ENCODE results near the gene CNTNAP1. TPM values are rescaled to one million over a fixed set of nuclear protein-coding genes. Genes with fewer than 3 reads are reported as not detected.
A peak's percentile ranks its signal among the peaks of the same experiment; 100 is the strongest.

The CNTNAP1 gene
- total and polyA plus RNA-seq, 9 of the 15 experiments (the other 6 are each of a cell fraction or from before 2014, with no cell fraction given): 0.10 to 1.8 (median 0.62) TPM

GRCh38 chr17:42677921-42678781 is 4.2 kb upstream of the CNTNAP1 start (continued):
- TF ChIP-seq BCLAF1 (IDR thresholded peaks at IDR 0.05; ENCODE audit: borderline replicate concordance in 1 of 2, control insufficient read depth in 1 of 2, low read depth in 2 of 2, low read length in 1 of 2): no peak
- TF ChIP-seq SOX6 (IDR thresholded peaks at IDR 0.05): peak; percentile 85
- peak; percentile 56 for TF ChIP-seq TCF3 (CRISPR knock-in tag; IDR thresholded peaks at IDR 0.05)
- TF ChIP-seq ZNF561 (CRISPR knock-in tag; conservative IDR thresholded peaks at IDR 0.05): no peak
- TF ChIP-seq ZNF699 (CRISPR knock-in tag; IDR thresholded peaks at IDR 0.05; ENCODE audit: insufficient replicate concordance): no peak
- TF ChIP-seq KLF13 (tag; IDR thresholded peaks at IDR 0.05; ENCODE audit: borderline replicate concordance, low read depth): no peak
- TF ChIP-seq WHSC1 (IDR thresholded peaks at IDR 0.05; ENCODE audit: low read length): no peak
- no peak for TF ChIP-seq ATF2 (CRISPR knock-in tag; IDR thresholded peaks at IDR 0.05)
- peak; percentile 76 for TF ChIP-seq CBFA2T3 (IDR thresholded peaks at IDR 0.05)
- no peak for TF ChIP-seq FUS (optimal IDR thresholded peaks at IDR 0.05; ENCODE audit: low read depth, low read length)
- TF ChIP-seq PHB (CRISPR knock-in tag; IDR thresholded peaks at IDR 0.05): no peak
- peak; percentile 71 for TF ChIP-seq NFE2 (IDR thresholded peaks at IDR 0.05; ENCODE audit: low read depth)
- TF ChIP-seq PTBP1 (IDR thresholded peaks at IDR 0.05; ENCODE audit: low read depth, low read length): no peak

Measured in K562 (cell line).